ENCODE measurements around the gene HPCAL1. TPM values are rescaled to one million over a fixed set of nuclear protein-coding genes. Genes with fewer than 3 reads are reported as not detected.
A peak's percentile ranks its signal among the peaks of the same experiment; 100 is the strongest.

The HPCAL1 gene
- polyA plus RNA-seq, 3 donors = 82.1 to 99.5 (median 98.0) TPM

GRCh38 chr2:10328670-10329579 lies 26.2 kb downstream of the HPCAL1 start:
- 94% methylated on average over 3 of the region's 12 CpGs for WGBS (ENCODE audit: insufficient coverage)
- Histone ChIP-seq H3K36me3 (replicated peaks in 1 of 2; ENCODE audit: control insufficient read depth in 1 of 2, insufficient read depth in 2 of 2, low read length in 2 of 2) (no peaks in the 10 kb centered on the region), H3K4me2 (replicated peaks; ENCODE audit: extremely low read depth, low read length, poor library complexity, severe bottlenecking) (no peak overlapping the region), H2AFZ (ENCODE audit: insufficient read depth, low read depth, low read length, poor library complexity, severe bottlenecking) (no peak overlapping the region), H3K9ac (ENCODE audit: insufficient read depth, low read length, poor library complexity, severe bottlenecking) (no peak overlapping the region), H3K4me1 (ENCODE audit: control insufficient read depth in 1 of 2, insufficient read depth in 2 of 2, low read length in 2 of 2) (peaks cover 56 to 78% of the 10 kb centered on the region in 2 donors), H3K79me2 (ENCODE audit: insufficient read depth, low read length) (peaks cover 87% of the 10 kb centered on the region), H3K4me3 (replicated peaks in 1 of 3; ENCODE audit: low read depth in 2 of 3, low read length in 3 of 3) (no peak overlapping the region), H3K27ac (ENCODE audit: low read depth in 1 of 2, low read length in 2 of 2) (peak overlapping the region in 1 of 2 donors; percentile 56), H3K9me3 (replicated peaks in 1 of 2; ENCODE audit: control insufficient read depth in 1 of 2, insufficient read depth in 1 of 2, low read length in 2 of 2) (no peaks in the 10 kb centered on the region), H4K20me1 (ENCODE audit: insufficient read depth, low read length) (peaks cover 75% of the 10 kb centered on the region), H3K27me3 (ENCODE audit: control insufficient read depth in 2 of 2, insufficient read depth in 2 of 2, low read length in 2 of 2) (no peaks in the 10 kb centered on the region)
- TF ChIP-seq CTCF (IDR thresholded peaks at IDR 0.05) = no peak
- intact Hi-C loops (cut with micrococcal nuclease) = no loop called here
- Mint-ChIP-seq H3K27me3 (ENCODE audit: low read depth in 3 of 3) (peaks cover 0 to 4% (median 1%) of the 10 kb centered on the region in 3 donors), H3K9me3 (peaks cover 0 to 2% (median 0%) of the 10 kb centered on the region in 7 donors), H3K27ac (peak overlapping the region in 4 of 7 donors; percentile 12 to 97 (median 58)), H3K36me3 (peaks cover 18 to 19% of the 10 kb centered on the region in 2 donors), H3K4me1 (peaks cover 88% of the 10 kb centered on the region), H3K4me3 (no peak overlapping the region)
- no peak for DNase-seq

- Histone ChIP-seq H2AFZ (ENCODE audit: insufficient read depth, low read depth, low read length, poor library complexity, severe bottlenecking) (no peak overlapping the region), H3K4me1 (ENCODE audit: control insufficient read depth in 1 of 2, insufficient read depth in 2 of 2, low read length in 2 of 2) (peaks cover 57 to 80% of the 10 kb centered on the region in 2 donors), H3K27ac (ENCODE audit: low read depth in 1 of 2, low read length in 2 of 2) (peak overlapping the region; percentile 7 to 56), H3K79me2 (ENCODE audit: insufficient read depth, low read length) (peaks cover 87% of the 10 kb centered on the region), H3K4me2 (replicated peaks; ENCODE audit: extremely low read depth, low read length, poor library complexity, severe bottlenecking) (peak overlapping the region; percentile 72), H3K27me3 (ENCODE audit: control insufficient read depth in 2 of 2, insufficient read depth in 2 of 2, low read length in 2 of 2) (no peaks in the 10 kb centered on the region), H3K36me3 (replicated peaks in 1 of 2; ENCODE audit: control insufficient read depth in 1 of 2, insufficient read depth in 2 of 2, low read length in 2 of 2) (no peaks in the 10 kb centered on the region), H3K9ac (ENCODE audit: insufficient read depth, low read length, poor library complexity, severe bottlenecking) (peak overlapping the region; percentile 27), H4K20me1 (ENCODE audit: insufficient read depth, low read length) (peaks cover 69% of the 10 kb centered on the region), H3K9me3 (replicated peaks in 1 of 2; ENCODE audit: control insufficient read depth in 1 of 2, insufficient read depth in 1 of 2, low read length in 2 of 2) (no peaks in the 10 kb centered on the region), H3K4me3 (replicated peaks in 1 of 3; ENCODE audit: low read depth in 2 of 3, low read length in 3 of 3) (no peak overlapping the region)
- H3K36me3 Mint-ChIP-seq = peaks cover 19% of the 10 kb centered on the region in 2 donors
- WGBS (ENCODE audit: insufficient coverage) = 57% methylated on average over 6 of the region's 6 CpGs
- peaks cover 0 to 2% (median 0%) of the 10 kb centered on the region in 7 donors for H3K9me3 Mint-ChIP-seq
- H3K27ac Mint-ChIP-seq = peak overlapping the region in 5 of 7 donors; percentile 12 to 99 (median 76)
- H3K27me3 Mint-ChIP-seq (ENCODE audit: low read depth in 3 of 3) = peaks cover 0 to 4% (median 1%) of the 10 kb centered on the region in 3 donors
- peaks cover 84% of the 10 kb centered on the region for H3K4me1 Mint-ChIP-seq
- no peak for DNase-seq
- intact Hi-C loops (cut with micrococcal nuclease) = no loop called here
- TF ChIP-seq CTCF (IDR thresholded peaks at IDR 0.05) = no peak
- no peak overlapping the region for H3K4me3 Mint-ChIP-seq
Measured at GRCh38 chr2:10329580-10329879, 26.8 kb downstream of the HPCAL1 start.
